ENCODE results near the gene FTCDNL1.

FTCDNL1 gene

DNA sequence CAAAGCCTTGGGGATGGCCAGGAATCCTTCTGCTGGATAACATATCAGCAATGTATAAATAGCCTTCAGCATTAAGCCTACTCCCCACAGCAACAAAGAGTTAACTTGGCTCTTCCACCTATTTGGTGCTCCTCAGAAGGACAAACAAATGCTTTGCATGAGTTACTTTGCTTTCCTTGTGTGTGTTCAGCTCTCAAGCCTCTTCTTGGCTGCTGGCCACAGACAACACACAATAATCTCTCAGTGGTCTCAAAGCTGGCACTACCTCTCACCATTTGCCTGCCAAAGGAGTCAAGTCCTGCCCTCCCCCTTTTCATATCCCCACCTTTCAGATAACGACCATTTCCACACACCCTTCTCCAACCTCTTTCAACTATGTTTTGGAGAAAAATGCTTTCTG is 17.5 kb downstream of the FTCDNL1 start:
- no peak for DNase-seq (ENCODE audit: low read depth)
- H3K4me3 ChIP-seq (ENCODE audit: control insufficient read depth, low read depth, low read length): no peak overlapping the region
- TF ChIP-seq, protein P1, sequence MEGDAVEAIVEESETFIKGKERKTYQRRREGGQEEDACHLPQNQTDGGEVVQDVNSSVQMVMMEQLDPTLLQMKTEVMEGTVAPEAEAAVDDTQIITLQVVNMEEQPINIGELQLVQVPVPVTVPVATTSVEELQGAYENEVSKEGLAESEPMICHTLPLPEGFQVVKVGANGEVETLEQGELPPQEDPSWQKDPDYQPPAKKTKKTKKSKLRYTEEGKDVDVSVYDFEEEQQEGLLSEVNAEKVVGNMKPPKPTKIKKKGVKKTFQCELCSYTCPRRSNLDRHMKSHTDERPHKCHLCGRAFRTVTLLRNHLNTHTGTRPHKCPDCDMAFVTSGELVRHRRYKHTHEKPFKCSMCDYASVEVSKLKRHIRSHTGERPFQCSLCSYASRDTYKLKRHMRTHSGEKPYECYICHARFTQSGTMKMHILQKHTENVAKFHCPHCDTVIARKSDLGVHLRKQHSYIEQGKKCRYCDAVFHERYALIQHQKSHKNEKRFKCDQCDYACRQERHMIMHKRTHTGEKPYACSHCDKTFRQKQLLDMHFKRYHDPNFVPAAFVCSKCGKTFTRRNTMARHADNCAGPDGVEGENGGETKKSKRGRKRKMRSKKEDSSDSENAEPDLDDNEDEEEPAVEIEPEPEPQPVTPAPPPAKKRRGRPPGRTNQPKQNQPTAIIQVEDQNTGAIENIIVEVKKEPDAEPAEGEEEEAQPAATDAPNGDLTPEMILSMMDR (conservative IDR thresholded peaks at IDR 0.05; ENCODE audit: control insufficient read depth, insufficient read depth, low read depth, low read length): no peak

DNA sequence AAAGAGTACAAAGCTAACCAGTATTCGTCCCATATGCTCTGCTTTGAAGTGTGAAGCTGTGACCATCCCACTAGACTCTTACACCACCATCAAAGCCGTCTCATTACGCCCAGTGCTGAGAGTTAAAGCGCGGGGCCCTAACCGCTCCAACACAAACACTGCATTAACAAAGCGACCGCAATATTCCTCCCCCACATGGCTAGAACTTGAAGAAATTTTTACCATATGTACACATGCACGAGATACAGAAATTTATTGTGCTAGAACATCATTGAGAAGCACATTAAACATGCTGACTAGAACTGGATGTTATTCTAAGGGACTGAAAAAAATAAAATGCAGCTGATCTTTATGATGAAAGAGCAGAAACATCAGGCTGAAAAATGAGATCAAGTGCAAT is 20.5 kb downstream of the FTCDNL1 start:
- TF ChIP-seq, protein P1 (conservative IDR thresholded peaks at IDR 0.05; ENCODE audit: control insufficient read depth, insufficient read depth, low read depth, low read length): no peak
- DNase-seq (ENCODE audit: low read depth): peak; percentile 13
- H3K4me3 ChIP-seq (ENCODE audit: control insufficient read depth, low read depth, low read length): no peak overlapping the region

DNA sequence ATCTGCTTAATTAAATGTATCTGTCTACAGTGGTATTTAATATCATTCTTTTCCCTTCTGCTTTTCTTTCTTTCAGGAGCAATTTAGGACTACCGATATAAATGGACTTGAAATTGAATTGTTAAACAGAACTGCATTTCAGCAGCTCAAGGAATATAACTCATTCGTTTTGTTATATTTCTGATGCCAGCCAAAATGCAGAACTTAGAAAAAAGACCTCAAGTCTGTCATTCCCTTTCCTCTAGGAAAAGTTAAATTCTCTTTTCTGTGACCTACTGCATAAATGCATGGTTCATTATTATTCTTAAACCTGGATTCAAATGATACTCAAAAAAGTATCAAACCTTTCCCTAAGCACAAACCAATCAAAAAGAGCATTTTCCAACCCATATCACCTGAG is 21.4 kb downstream of the FTCDNL1 start:
- DNase-seq (ENCODE audit: low read depth): no peak
- TF ChIP-seq, protein P1 (conservative IDR thresholded peaks at IDR 0.05; ENCODE audit: control insufficient read depth, insufficient read depth, low read depth, low read length): no peak
- no peak overlapping the region for H3K4me3 ChIP-seq (ENCODE audit: control insufficient read depth, low read depth, low read length)

DNA sequence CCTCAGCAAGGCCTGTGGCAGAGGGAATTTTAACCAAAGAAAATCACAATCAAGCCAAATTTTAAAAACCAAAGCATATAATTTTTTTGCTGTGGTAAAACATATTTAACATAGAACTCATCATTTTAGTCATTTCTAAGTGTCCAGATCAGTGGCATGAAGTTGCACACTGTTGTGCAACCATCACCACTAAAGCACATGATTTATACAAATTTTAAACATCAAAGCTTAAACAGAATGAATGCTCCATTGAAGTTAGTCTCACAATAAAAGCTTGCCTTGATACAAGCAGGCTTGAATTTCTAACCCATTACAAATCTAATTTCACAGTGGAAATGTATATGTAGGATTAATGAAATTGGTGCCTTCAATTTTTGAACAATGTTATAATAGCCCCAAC is 31.2 kb downstream of the FTCDNL1 start:
- H3K4me3 ChIP-seq (ENCODE audit: control insufficient read depth, low read depth, low read length): no peak overlapping the region
- TF ChIP-seq, protein P1 (conservative IDR thresholded peaks at IDR 0.05; ENCODE audit: control insufficient read depth, insufficient read depth, low read depth, low read length): no peak
- DNase-seq (ENCODE audit: low read depth): peak; percentile 36

DNA sequence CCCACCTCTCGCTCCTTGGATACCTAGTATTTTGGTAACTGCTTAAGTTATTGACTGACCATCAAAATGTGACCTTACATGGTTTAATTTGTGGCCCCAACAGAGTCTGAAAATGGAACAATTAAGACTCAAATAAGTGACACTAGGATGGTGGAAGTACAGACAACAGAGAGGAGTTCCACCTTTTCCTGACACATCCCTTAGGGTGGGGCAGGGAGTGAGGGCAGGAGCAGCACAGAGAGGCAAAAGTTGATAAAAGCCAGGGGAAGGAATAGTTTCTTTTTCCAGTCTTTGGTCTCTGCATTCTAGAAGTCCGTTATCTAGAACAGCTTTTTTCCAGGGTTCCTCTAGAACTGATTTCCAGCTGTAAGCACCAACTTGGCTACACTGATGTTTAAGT is 32.2 kb downstream of the FTCDNL1 start:
- TF ChIP-seq, protein P1 (conservative IDR thresholded peaks at IDR 0.05; ENCODE audit: control insufficient read depth, insufficient read depth, low read depth, low read length): no peak
- H3K4me3 ChIP-seq (ENCODE audit: control insufficient read depth, low read depth, low read length): no peak overlapping the region
- DNase-seq (ENCODE audit: low read depth): no peak

DNA sequence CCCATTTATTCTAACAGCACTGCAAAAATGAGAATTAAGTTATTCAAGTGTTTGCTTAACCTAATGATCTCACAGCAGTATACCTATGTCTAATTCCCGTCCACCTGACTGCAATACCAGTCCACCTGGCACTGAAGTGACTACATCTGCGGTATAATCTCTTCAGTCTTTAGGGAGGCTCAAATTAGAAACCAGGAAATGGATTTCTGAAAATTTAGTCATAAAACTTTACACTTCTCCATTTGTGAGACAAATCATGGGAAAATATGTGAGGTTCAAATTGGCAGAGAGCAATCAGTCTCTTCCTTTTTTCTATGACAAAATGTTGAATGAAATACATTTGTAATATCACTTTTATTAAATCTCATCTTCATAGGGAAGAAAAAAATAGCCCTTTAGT is 33.0 kb downstream of the FTCDNL1 start:
- TF ChIP-seq, protein P1 (conservative IDR thresholded peaks at IDR 0.05; ENCODE audit: control insufficient read depth, insufficient read depth, low read depth, low read length): no peak
- no peak overlapping the region for H3K4me3 ChIP-seq (ENCODE audit: control insufficient read depth, low read depth, low read length)
- DNase-seq (ENCODE audit: low read depth): no peak

DNA sequence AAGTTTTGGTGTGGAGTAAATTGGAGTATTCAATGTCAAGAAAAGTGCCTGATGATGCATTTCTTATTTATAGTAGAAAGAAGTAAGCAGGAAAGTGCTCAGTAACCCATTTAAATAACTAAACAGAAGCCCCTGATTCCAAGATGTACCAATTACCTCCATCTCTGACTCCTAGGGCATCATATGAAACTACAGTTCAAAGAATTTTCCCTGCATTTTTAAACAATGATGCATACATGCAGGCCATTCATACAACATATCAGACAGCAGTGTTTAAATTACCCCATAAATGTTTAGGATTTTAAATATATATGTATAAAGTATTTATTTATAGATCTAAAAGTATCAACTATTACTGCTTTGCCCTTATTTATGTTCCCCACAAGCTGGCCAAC is 36.2 kb downstream of the FTCDNL1 start:
- H3K4me3 ChIP-seq (ENCODE audit: control insufficient read depth, low read depth, low read length): no peak overlapping the region
- no peak for DNase-seq (ENCODE audit: low read depth)
- TF ChIP-seq, protein P1 (conservative IDR thresholded peaks at IDR 0.05; ENCODE audit: control insufficient read depth, insufficient read depth, low read depth, low read length): no peak

All from fibroblast of mammary gland (primary cell).